CD4-positive, alpha-beta T cell (primary cell): ENCODE results near the gene SPRY1. TPM values are rescaled to one million over a fixed set of nuclear protein-coding genes. Genes with fewer than 3 reads are reported as not detected.
A peak's percentile ranks its signal among the peaks of the same experiment; 100 is the strongest.

Experiments
- ATAC-seq: fragments of 200-7000 bp; cut with Tn5 transposase; one replicate; pipeline ENCODE4 v1.10.0; 2022; ENCODE audit warnings: mild to moderate bottlenecking; ENCODE audit not compliant: poor library complexity
- CTCF ChIA-PET: fragments of 350-600 bp; sonication (Branson Sonifier 250); formaldehyde crosslinking; loops from one replicate; lab custom pipeline; 2021; ENCODE audit warnings: antibody characterized with exemption, inconsistent platforms; lab: Charles Lee
- POLR2A ChIA-PET: fragments of 350-600 bp; sonication (Branson Sonifier 250); formaldehyde crosslinking; loops from one replicate; lab custom pipeline; 2021; ENCODE audit warnings: antibody characterized with exemption, inconsistent platforms; lab: Charles Lee
- DNase-seq, 14 experiments: peaks; one replicate each; pipeline ENCODE4 v3.0.0-alpha.2; 2013 to 2020; ENCODE audit warnings: mixed read lengths in 2 of 14
- H3K27ac ChIP-seq, 2 donors: one replicate each; pipeline versions ENCODE4 v1.5.1 to v1.7.0; 2013; ENCODE audit warnings: low read length in 2 of 2, low read depth in 1 of 2, mild to moderate bottlenecking in 1 of 2
- H3K27me3 ChIP-seq, 2 experiments: 1 replicate in 1 of 2; 2 replicates in 1 of 2; pipeline versions ENCODE4 v1.6.1 to v1.7.0; 2013; ENCODE audit warnings: low read length in 2 of 2, control low read depth in 1 of 2, mild to moderate bottlenecking in 1 of 2, moderate library complexity in 1 of 2; ENCODE audit not compliant: insufficient read depth in 2 of 2, control insufficient read depth in 1 of 2
- H3K36me3 ChIP-seq: one replicate; pipeline ENCODE4 v1.6.1; 2013; ENCODE audit warnings: low read length, control low read depth; ENCODE audit not compliant: insufficient read depth
- H3K4me1 ChIP-seq: one replicate; pipeline ENCODE4 v1.6.1; 2013; ENCODE audit warnings: low read length, control low read depth; ENCODE audit not compliant: insufficient read depth
- H3K4me3 ChIP-seq: one replicate; pipeline ENCODE4 v1.5.1; 2013; ENCODE audit warnings: mild to moderate bottlenecking, low read length, moderate library complexity
- H3K9me3 ChIP-seq, 2 experiments: 1 replicate in 1 of 2; 2 replicates in 1 of 2; pipeline versions ENCODE4 v1.6.1 to v1.7.0; 2013; ENCODE audit warnings: low read length in 2 of 2, mild to moderate bottlenecking in 2 of 2, control low read depth in 1 of 2, moderate library complexity in 1 of 2; ENCODE audit not compliant: control insufficient read depth in 1 of 2, insufficient read depth in 1 of 2
- H3K27ac Mint-ChIP-seq: one replicate; pipeline ENCODE4 v1.8.0; 2020; ENCODE audit warnings: mixed read lengths
- H3K27me3 Mint-ChIP-seq: one replicate; pipeline ENCODE4 v1.8.0; 2021; ENCODE audit warnings: mixed read lengths
- H3K36me3 Mint-ChIP-seq: one replicate; pipeline ENCODE4 v1.8.0; 2021; ENCODE audit warnings: low read depth, mixed read lengths
- H3K4me1 Mint-ChIP-seq: one replicate; pipeline ENCODE4 v1.8.0; 2021; ENCODE audit warnings: low read depth, mixed read lengths
- H3K4me3 Mint-ChIP-seq: one replicate; pipeline ENCODE4 v1.8.0; 2020; ENCODE audit warnings: mild to moderate bottlenecking, mixed read lengths
- H3K9me3 Mint-ChIP-seq: one replicate; pipeline ENCODE4 v1.8.0; 2020; ENCODE audit warnings: mixed read lengths
- intact Hi-C, 2 experiments: fragments of 100-400 bp; cut with DNase I in 1 of 2; cut with micrococcal nuclease in 1 of 2; formaldehyde crosslinking; loops; one replicate each; pipeline versions ENCODE4 v1.15.1 to v1.9.0; 2023 to 2025; cut with DNase I, micrococcal nuclease
- total RNA-seq, 174 experiments: library from RNA in 2 of 174; stranded (reverse) in 2 of 174; gene quantifications; one replicate each; pipeline ENCODE4 v1.2.3 and lab custom pipeline; 2021 to 2026
- TF ChIP-seq, protein P1 (sequence below): fragments of 200-600 bp; IDR thresholded peaks from one replicate; pipeline ENCODE4 v1.8.0; 2022; ENCODE audit warnings: antibody characterized with exemption, mild to moderate bottlenecking

SPRY1 gene
- total RNA-seq, 2 experiments from 2014 or later: 19.6 to 20.3 TPM

DNA sequence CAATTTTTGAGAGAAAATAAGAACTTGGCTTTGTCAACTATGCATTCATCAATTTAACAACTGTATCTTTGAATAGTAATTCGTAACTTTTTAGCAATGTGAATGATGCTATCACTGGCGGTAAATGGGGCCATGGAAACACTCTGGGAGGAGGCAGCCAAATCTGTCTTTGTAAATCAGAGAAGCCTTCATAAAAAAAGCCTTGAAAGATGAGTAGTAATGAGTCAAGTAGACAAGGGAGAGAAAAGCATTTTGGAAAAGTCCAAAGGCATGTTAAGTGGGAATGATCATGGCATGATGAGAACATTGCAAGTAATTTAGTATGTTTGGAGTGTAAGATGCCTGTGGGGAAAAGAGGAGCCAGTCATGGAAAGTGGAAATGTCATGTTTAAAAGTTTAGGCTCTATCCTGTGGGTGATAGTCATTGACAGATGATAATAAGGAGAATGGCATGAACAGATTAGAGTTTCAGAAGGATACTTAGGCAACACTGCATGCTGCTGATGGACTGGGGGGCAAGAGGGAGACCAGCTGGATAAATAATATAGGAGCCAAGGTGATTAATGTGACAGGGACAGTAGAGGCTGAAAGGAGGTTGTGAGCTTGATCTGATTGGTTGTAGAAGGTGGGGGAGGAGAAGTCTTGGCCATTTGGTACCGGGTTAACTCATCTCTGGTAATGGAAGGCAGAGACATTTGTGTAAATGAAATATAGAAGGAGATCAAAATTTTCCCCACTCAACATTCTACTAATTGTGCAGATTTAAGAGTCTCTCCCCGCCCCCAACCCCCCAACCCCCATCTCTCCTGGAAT, 16.3 kb downstream of the SPRY1 start:
- no peak overlapping the region for H3K27ac Mint-ChIP-seq
- no peaks in the 10 kb centered on the region for H3K9me3 ChIP-seq
- CTCF ChIA-PET: no interaction called here

DNA sequence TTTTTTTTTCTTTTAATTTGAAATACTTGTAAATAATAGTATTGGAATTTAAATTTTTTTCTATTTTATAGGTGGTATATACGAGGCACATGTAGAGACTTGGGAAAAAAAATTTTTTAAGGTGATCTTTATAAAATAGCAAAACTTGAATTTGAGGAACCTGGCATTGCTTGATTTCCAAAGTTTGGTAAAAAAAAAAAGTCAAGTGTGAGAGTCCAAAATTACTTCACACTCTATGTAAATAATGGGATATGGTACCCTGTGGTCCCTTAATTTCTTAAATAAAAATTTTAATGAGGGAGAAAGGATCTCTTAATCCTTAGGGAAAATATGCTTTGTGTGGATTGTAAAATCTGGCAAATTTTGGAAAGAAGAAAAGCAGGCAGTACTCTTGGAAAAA, 19.0 kb downstream of the SPRY1 start:
- Histone ChIP-seq H3K36me3 (no peaks in the 10 kb centered on the region), H3K27ac (no peak overlapping the region), H3K27me3 (no peaks in the 10 kb centered on the region), H3K9me3 (no peaks in the 10 kb centered on the region), H3K4me1 (peaks cover 2% of the 10 kb centered on the region), H3K4me3 (no peak overlapping the region)
- peaks cover 11% of the 10 kb centered on the region for H3K4me1 Mint-ChIP-seq
- TF ChIP-seq, protein P1, sequence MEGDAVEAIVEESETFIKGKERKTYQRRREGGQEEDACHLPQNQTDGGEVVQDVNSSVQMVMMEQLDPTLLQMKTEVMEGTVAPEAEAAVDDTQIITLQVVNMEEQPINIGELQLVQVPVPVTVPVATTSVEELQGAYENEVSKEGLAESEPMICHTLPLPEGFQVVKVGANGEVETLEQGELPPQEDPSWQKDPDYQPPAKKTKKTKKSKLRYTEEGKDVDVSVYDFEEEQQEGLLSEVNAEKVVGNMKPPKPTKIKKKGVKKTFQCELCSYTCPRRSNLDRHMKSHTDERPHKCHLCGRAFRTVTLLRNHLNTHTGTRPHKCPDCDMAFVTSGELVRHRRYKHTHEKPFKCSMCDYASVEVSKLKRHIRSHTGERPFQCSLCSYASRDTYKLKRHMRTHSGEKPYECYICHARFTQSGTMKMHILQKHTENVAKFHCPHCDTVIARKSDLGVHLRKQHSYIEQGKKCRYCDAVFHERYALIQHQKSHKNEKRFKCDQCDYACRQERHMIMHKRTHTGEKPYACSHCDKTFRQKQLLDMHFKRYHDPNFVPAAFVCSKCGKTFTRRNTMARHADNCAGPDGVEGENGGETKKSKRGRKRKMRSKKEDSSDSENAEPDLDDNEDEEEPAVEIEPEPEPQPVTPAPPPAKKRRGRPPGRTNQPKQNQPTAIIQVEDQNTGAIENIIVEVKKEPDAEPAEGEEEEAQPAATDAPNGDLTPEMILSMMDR: no peak
- H3K27ac Mint-ChIP-seq: no peak overlapping the region
- CTCF ChIA-PET: interaction anchor here (0.7 kb wide), 1 partner anchor 10 kb away, joined by 3 read pairs; no protein-coding TSS in a partner anchor
- intact Hi-C loops: no loop called here
- no peak overlapping the region for H3K4me3 Mint-ChIP-seq
- H3K36me3 Mint-ChIP-seq: no peaks in the 10 kb centered on the region
- ATAC-seq: no peak
- H3K27me3 Mint-ChIP-seq: no peaks in the 10 kb centered on the region
- no peaks in the 10 kb centered on the region for H3K9me3 Mint-ChIP-seq
- DNase-seq: no peak
- POLR2A ChIA-PET: no interaction called here

More for the DNA sequence above, 16.3 kb downstream of the SPRY1 start:
- Histone ChIP-seq H3K27ac (no peak overlapping the region), H3K27me3 (no peaks in the 10 kb centered on the region), H3K36me3 (no peaks in the 10 kb centered on the region), H3K4me3 (no peak overlapping the region), H3K4me1 (peaks cover 2% of the 10 kb centered on the region)
- Mint-ChIP-seq H3K27me3 (no peaks in the 10 kb centered on the region), H3K36me3 (no peaks in the 10 kb centered on the region), H3K4me1 (peaks cover 11% of the 10 kb centered on the region), H3K4me3 (no peak overlapping the region), H3K9me3 (no peaks in the 10 kb centered on the region)
- intact Hi-C loops: no loop called here
- DNase-seq (no peak), ATAC-seq (no peak)
- POLR2A ChIA-PET: no interaction called here
- TF ChIP-seq, protein P1: no peak

DNA sequence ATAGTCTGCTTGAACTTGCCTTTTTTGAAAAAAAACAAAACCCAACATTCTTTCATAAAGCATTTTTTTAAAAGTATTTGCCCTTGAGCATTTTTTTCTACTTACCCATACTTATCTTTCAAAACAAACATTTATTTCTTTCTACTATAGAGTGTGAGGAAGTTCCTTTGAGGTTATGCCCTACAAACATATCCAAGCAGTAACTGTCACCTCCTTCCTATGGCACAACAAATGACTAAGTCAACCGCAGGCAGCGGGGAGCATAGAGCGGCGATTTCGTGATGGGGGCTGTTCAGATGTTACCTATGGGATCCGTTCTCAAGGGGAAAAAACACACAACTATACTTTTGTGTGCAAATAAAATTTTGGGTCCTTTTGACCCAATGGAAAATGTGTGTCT, 19.4 kb downstream of the SPRY1 start:
- H3K36me3 Mint-ChIP-seq: no peaks in the 10 kb centered on the region
- POLR2A ChIA-PET: no interaction called here

More for the DNA sequence above, 19.4 kb downstream of the SPRY1 start:
- no peak overlapping the region for H3K27ac Mint-ChIP-seq
- TF ChIP-seq, protein P1: no peak
- CTCF ChIA-PET: no interaction called here
- no peaks in the 10 kb centered on the region for H3K36me3 ChIP-seq
- H3K4me1 Mint-ChIP-seq: peaks cover 11% of the 10 kb centered on the region
- intact Hi-C loops: no loop called here
- no peaks in the 10 kb centered on the region for H3K27me3 Mint-ChIP-seq
- no peak overlapping the region for H3K4me3 Mint-ChIP-seq
- DNase-seq (peak in 5 of 14 experiments; percentile 11 to 60 (median 42)), ATAC-seq (peak; percentile 44)
- H3K4me3 ChIP-seq: no peak overlapping the region
- H3K27ac ChIP-seq: no peak overlapping the region
- peaks cover 2% of the 10 kb centered on the region for H3K4me1 ChIP-seq
- H3K9me3 Mint-ChIP-seq: no peaks in the 10 kb centered on the region
- H3K9me3 ChIP-seq: no peaks in the 10 kb centered on the region
- H3K27me3 ChIP-seq: no peaks in the 10 kb centered on the region
